HG03064 (cell line): ENCODE results near the gene FAM43A.
A peak's percentile ranks its signal among the peaks of the same experiment; 100 is the strongest.

Experiments
- ATAC-seq: cut with Tn5 transposase; IDR thresholded peaks from one replicate; pipeline ENCODE4 v1.9.1; 2021; ENCODE audit warnings: low read depth; ENCODE audit not compliant: unreplicated experiment

The FAM43A gene, protein sequence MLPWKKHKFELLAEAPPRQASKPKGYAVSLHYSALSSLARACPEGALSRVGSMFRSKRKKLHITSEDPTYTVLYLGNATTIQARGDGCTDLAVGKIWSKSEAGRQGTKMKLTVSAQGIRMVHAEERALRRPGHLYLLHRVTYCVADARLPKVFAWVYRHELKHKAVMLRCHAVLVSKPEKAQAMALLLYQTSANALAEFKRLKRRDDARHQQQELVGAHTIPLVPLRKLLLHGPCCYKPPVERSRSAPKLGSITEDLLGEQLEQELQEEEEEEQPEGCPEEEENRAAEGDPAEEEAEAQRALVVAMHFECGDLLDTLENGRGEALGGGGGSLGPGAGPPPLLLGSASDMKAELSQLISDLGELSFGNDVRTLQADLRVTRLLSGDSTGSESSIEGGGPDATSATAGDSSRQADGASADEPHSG

DNA sequence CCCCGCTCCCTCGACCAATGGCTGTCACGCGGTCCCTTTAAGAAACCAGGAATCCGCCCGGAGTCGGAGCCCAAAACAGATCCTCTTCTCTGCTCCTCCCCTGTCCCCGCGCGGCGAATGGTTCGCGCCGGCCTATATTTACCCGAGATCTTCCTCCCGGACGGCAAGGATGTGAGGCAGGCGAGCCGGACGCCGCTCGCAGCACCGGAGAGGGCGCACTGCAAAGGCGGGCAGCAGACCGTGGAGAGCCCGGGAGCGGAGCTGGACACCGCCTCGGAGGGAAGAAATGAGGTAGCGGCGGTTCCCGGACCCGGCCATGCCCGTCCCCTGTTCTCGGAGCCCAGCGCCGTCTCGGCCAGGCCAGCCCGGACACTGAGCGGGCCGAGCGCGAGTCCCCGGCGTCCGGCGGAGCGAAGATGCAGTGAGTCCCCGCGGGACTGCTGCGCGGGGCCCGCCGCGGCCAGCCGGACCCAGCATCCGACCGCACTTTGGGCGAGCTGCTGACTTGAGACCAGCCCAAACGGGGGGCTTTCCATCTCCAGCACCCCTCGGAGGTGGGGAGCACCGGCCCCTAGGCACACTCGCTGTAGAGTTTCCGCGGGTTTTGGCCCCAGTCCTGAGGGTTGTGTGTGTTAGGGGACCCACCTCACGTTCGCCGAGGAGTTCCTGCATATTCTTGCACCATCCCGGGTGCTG is at the start of gene FAM43A:
Gene FAM43A, plus strand, starts transcription at position 166 of the 696 bp plus-strand sequence. CDS start 944 bp downstream, outside the sequence.
- peak; percentile 36 for ATAC-seq

DNA sequence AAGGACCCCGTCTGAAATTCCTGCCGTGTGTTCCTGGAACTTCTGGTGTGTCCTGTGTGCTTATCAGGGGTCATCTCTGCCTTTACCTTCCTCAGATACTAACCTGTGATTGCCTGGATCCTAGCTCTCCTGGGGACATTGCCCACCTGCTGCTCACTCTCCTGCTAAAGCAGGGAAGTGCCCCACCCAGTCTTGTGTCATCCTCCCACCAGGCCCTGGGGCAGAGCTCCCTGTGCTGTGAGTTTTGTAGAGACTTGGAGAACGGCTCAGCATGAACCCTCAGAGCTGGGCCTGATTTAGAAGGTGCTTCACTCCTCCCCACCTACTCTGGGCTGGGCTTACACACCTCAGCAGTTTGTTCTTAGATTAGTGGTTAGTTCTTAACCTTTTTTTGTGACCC is 48.6 kb upstream of the FAM43A start:
- no peak for ATAC-seq

DNA sequence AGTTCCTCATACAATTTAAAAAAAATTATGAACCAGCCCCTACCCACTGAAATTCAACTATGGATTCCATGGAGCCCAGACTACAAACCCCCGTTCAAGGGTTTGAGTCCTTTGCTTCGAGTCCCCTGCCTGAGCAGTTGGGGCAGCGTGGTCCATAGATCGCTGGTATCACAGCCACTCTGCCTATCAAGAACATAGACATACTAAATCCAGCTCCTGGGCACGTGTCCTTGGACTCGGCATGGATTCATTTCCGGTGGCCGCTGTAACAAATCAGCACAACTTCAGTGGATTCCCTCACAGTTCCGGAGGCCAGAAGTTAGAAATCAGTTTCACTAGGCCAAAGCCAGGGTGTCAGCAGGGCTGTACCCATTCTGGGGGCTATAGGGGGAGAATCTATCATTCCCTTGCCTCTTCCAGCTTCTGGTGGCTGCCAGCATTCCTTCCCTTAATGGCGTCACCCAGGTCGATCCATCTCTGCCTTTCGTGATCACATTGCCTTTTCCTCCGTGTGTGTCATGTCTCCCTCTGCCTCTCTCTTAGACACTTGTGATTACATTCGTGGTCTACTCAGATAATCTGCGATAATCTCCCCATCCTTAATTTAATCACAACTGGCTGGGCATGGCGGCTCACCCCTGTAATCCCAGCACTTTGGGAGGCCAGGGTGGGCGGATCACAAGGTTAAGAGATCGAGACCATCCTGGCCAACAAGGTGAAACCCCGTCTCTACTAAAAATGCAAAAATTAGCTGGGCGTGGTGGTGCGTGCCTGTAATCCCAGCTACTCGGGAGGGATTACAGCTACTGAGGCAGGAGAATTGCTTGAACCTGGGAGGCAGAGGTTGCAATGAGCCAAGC is 47.9 kb upstream of the FAM43A start:
- no peak for ATAC-seq

DNA sequence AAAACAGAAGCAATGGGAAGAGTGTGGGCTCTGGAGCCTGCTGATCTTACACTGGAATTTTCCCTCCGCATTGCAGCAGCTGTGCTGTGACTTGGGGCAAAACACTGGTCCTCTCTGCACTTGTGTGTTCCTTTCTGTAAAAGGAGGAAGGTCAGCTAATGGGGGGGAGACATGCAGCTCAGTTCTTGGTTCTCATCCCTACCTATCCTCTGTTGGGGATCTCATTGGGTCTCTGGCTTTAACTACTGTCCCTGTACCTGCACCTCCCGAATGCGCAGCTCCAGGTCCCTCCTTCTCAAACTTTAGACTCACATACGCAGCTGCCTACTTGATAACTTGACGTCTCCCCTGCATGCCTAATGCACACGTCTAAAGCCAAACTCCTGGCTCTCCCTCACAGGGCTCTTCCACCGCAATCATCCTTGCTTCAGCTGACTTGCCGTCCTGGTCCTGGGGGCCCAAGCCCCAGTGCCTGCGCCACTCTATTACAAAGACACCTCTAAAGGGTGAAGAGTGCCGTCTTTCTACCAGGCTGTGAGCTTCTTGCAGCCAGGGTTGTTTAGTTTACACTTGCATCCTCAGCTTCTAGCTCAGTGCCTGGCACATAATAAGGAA is 46.6 kb upstream of the FAM43A start:
- ATAC-seq = no peak

DNA sequence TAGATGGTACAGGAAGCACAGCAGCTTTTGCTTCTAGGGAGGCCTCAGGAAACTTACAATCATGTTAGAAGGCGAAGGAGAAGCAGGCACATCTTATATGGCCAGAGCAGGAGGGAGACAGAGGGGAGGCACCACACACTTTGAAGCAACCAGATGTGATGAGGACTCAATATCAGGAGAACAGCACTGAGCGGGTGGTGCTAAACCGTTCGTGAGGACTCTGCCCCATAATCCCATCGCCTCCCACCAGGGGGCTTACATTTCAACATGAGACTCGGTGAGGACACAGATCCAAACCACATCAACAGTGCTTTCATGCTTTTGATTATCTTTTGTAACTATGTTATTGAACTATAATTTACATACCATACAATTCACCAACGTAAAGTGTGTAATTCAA is 44.9 kb upstream of the FAM43A start:
- ATAC-seq = no peak

DNA sequence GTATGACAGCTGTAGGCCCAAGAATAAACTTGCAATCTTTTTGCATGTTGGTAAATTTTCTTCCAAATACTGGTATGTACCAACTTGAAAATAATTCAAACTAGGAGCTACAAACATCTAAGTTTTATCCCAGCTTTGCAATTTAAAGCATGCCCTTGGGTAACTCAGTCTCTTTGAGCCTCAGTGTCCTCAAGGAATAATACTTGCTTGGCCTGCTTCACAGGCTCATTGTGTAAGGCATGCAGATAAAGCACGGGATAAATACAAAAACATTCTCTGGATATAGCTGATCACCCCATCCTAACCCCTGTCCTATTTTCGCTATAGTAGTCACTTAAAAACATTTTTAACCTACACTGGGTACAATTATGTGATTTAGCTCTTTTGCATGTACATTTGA is 42.9 kb upstream of the FAM43A start:
- ATAC-seq = no peak

DNA sequence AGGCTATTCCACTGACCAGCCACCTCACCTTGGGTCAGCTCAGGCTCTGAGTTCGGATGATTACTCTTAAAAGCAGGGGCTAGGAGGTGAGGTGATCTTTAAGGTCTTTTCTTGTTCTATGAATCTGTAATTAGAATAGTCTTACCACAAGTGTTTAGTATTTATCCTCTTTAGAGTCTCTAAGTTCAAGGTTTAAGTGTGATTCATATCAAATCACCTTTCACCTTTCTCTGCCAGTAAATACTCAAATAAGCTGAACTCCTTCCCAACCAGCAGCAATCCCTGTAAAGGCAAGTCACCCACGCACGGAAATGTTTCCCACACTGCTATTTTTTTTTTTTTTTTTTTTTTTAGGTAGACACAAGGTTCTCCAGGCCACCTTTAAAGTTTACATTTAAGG is 37.9 kb upstream of the FAM43A start:
- no peak for ATAC-seq

DNA sequence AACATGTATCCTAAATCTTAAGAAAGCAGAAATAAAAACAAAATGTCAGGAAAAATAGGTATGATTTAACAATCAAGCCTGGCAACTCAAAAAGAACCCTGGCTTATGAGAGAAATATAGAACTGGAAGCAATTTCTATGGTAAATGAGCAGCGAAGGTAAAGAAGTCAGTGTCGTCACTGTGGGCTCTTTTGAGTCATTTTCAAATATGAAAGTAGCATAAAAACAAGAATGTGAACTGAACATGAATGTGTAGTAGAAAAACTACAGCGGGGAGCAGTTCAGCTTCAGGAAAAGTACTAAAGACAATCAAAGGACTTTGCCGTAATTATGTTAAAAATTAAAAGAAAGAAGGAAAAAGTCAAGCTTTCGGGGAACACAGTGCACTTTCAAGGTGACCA is 31.2 kb upstream of the FAM43A start:
- peak; percentile 77 for ATAC-seq

DNA sequence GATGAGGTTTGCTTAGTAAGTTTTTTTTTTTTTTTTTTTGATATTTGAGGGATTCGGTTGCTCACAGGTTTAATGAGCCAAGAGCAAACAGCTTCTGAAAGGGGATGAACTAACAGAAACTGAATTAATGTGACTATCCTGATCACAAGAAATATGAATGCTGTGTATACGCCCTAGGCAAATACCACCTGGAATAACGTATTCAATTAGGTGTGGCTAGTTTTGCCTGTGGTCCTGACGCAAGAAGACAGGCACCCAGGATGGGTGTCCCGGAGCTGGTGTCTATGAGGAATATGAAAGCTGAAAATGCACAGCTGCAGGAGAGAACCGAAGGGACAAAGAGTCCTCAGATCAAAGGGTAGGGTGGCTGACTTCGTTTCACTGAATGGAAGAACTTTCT is 28.2 kb upstream of the FAM43A start:
- no peak for ATAC-seq

DNA sequence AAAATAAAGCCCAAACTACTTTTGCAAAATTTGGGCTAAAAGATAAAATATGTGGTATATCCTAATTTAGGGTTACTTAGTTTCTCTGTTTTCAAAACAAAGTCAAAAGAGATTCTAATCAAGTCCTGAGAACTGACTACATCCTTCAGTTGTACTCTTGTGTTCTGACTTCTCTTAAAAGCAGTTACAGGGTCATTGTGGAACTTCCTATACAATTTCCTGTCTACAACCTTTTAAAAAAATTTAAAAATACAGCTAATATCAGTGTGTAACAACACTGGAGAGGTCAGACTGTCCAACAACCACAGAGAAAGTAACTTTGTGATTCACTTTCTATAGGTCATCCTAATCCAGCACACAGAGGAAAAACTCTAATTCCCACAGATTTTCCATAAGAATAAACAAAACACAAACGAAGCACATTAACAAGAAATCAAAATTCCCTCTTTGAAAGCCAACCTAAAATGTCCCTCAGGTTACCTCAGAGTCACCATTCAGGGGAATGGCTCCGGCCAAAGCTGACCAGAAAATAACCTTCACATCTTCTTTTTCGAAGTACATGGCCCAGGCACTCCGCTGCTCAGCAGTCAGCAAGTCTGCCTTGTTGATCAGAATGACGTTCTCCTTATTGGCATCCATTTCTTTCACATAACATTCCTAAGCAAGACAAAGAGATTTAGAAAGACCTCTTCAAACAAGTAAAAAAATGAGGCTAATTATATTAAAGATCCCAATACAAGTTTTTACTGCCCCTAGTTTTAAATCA is 27.0 kb upstream of the FAM43A start:
- no peak for ATAC-seq

DNA sequence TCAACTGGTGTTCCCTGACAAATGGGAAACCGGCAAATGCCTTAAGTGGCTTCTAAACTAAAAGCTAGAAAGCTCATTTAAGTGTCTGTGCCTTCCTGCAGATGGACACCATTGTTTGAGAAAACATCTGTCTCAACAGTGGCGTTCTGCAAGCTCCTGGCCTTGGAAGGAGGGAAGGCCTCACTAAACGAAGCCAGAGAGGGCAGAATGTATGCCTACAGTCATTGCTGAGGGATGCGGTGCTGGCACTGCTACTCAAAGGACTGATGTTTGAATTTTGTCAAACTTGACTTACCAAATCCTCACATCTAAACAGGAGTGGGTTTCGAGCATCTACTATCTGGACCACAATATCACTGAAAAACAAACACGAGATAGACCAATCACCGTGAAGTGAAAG is 25.9 kb upstream of the FAM43A start:
- ATAC-seq = no peak

DNA sequence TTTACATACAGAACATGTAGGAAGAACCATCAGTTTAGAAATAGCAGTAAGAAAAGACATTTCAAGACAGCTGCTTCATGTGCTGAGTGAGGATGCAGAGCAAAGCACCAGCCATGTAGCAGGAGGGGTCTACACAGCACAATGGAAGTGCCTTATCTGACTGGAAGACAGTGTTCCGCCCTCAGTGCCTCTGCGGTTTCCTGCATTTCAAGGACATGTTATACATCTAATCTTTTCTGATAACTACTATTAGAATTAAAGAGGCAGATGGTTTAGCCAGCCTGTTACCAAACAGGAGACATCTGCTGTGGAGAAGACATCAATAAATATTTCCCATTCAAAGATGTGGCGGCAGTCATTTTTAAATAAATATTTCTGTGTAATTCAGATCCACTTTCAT is 24.3 kb upstream of the FAM43A start:
- ATAC-seq = no peak

DNA sequence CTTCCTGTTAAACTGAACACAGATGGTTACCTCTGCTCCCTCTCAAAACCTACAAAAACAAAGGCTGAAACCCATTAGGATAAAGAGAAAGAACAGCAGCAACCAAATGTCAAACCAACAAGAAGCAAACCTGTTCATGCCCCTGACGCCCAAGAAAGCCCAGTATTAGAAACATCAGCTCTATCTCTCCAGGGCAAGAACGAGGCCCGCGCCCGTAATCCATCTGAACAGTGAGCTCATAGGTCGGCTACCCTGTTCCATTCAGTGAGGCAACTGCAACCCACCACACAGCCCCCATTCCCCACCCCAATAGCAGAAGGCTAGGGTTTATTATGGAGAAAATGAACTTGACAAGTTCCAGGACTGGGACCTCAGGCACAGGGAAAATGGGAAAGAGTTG is 23.7 kb upstream of the FAM43A start:
- ATAC-seq = no peak

DNA sequence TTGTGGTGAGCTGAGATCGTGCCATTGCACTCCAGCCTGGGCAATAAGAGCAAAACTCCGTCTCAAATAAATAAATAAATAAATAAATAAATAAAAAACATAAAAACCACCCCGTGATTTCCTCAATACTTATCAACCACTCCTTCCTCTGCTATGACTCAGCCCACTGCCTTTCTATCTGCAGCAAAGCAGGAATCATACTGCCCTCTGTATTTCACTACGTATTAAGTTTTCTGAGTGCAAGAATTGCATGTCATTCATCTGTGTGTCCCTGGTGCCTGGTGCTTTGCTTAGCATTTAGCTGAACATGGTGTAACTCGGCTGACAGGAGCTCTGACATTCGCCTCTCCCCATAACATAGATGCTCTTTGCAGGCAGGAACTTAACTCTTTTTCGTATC is 20.8 kb upstream of the FAM43A start:
- ATAC-seq = no peak

DNA sequence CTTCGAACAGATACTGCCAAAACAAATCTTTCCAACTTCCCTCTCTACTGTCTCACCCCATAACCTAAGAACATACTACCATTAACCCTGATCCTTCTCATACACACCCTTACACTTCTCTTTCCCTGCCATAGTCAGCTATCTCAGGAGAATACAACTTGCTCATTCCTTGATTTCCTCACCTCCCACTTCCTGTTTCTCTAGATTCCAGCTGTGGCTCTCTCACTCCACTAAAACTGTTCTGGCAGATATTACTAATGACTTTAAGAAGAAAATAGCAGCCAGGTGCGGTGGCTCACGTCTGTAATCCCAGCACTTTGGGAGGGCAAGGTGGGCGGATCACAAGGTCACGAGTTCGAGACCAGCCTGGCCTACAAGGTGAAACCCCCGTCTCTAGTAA is 18.3 kb upstream of the FAM43A start:
- no peak for ATAC-seq

DNA sequence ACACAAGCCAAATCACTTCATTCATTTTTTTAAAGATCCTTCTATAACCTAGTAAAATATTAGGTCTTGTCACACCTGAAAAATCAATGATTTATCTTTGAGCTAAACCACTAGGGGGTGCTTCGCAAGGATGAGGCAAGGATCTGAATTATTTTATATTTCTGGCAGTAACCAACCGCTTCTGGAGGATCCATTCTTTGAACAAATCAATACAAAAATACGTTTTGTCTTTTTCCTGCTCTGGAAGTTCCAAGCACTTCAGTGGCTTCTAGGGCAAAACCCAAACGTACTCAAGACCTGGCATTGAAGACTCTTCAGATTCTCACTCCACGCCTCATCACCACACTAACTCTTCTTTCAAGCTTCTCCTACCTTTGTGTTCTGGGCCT is 14.2 kb upstream of the FAM43A start:
- peak; percentile 22 for ATAC-seq

DNA sequence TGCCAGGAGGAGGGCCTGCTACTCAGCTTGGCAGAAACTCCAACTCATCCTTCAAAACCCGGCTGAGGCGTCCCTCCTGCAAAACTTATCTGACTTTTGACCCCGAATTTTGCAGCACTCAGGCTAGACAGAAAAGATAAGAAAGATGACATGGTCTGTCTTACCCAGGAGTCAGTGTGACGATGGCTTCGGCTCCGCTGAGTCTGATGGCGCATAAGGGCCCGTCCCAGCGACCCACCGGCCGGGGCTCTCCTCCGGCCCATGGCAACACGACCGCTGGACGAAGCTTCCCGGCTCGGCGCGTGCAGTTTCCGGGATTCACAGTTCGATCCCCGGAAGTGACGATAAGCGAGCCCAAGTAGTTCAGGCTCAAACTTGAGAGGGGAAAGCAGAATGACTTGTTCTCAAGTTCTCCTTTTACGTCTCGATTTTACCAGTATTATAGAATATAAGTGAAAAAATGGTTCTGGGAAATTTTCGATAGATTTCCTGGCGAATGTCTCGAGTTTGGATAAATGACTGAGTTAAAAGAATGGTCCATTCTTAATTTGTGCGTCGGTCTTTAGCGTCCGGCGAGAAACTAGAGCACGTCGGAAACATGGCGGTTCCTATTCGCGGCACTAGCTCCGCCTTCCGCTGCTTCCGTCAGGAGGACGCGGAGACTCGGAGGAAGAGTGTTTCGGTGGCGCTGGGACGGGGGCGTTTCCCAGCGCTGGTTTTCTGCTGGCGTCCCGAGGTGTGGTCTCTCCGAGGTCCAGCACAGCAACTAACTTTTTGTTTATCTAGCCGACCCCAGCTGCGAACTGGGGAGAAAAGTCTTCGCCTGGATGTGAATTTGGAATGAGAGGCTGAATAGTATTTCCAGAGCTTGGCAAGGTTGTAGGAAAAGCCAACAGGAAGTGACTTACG is 13.5 kb upstream of the FAM43A start, which contains the start of gene LSG1:
Gene LSG1, minus strand, starts transcription at position 292 of the 909 bp plus-strand sequence. Its CDS starts 29 bp downstream, at position 263.
- ATAC-seq = peak; percentile 84

DNA sequence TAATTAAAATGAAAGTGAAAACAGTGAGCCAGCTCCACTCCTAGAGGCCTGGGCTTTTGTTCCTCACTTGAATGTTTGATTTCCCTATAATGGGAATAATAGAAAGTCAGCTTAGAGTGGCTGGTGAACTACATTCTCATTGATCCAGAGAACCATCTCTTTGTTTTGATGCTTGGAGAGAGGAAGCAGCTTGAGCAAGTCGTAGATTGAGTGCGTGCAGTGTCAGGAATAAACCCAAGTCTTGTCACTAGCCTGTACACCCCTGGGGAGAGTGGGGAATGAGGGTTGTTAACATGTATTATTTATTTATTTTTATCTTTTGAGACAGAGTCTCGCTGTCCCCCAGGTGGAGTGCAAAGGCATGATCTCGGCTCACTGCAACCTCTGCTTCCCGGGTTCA is 12.8 kb upstream of the FAM43A start:
- ATAC-seq = no peak

DNA sequence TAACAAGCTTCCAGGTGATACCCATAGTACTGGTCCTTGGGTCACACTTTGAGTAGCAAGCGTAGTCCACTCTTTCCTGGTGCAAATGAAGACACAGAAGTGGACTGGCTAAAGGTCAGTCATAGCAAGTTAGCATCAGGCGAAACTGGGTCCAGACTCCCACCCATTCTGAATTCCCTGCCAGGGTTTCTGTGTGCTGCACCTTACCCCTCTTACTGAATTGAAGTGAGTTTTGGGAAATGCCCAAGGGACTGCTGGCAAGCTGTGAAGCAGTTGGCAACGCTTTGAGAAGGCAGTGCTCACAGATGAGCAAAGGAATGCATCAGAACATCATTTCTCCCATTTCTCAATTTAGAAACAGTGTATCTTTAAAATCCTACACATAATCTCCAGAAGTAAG is 11.9 kb upstream of the FAM43A start:
- no peak for ATAC-seq
